GM21381 (cell line): ENCODE data around the gene CASZ1.

Source experiments
- ATAC-seq: cut with Tn5 transposase; IDR thresholded peaks from one replicate; pipeline ENCODE4 v1.9.1; 2021; ENCODE audit warnings: mild to moderate bottlenecking, moderate library complexity; ENCODE audit not compliant: unreplicated experiment

CASZ1 gene

GRCh38 chr1:10644307-10645128 is 151.9 kb downstream of the CASZ1 start:
- ATAC-seq = no peak

GRCh38 chr1:10643607-10644306 is 152.7 kb downstream of the CASZ1 start:
- no peak for ATAC-seq

GRCh38 chr1:10642403-10643080 is 153.9 kb downstream of the CASZ1 start:
- ATAC-seq = no peak

- ATAC-seq = no peak
Observed at GRCh38 chr1:10641976-10642375, 154.5 kb downstream of the CASZ1 start.

GRCh38 chr1:10640843-10641553 is 155.4 kb downstream of the CASZ1 start:
- no peak for ATAC-seq

- ATAC-seq = no peak
Observed at GRCh38 chr1:10639775-10640578, 156.5 kb downstream of the CASZ1 start.

- no peak for ATAC-seq
Observed at GRCh38 chr1:10639011-10639774, 157.3 kb downstream of the CASZ1 start.

GRCh38 chr1:10638559-10639005 is 157.9 kb downstream of the CASZ1 start:
- no peak for ATAC-seq

- no peak for ATAC-seq
Observed at GRCh38 chr1:10637834-10638558, 158.4 kb downstream of the CASZ1 start.

- no peak for ATAC-seq
Observed at GRCh38 chr1:10637400-10637799, 159.0 kb downstream of the CASZ1 start.

- no peak for ATAC-seq
Observed at GRCh38 chr1:10635992-10636391, 160.5 kb downstream of the CASZ1 start.

- no peak for ATAC-seq
Observed at GRCh38 chr1:10635085-10635896, 161.2 kb downstream of the CASZ1 start.

- ATAC-seq = no peak
Observed at GRCh38 chr1:10634428-10635084, 161.9 kb downstream of the CASZ1 start.

GRCh38 chr1:10634075-10634427 is 162.4 kb downstream of the CASZ1 start:
- no peak for ATAC-seq

- no peak for ATAC-seq
Observed at GRCh38 chr1:10633416-10633815, 163.0 kb downstream of the CASZ1 start.

GRCh38 chr1:10632691-10633090 is 163.8 kb downstream of the CASZ1 start:
- no peak for ATAC-seq

- no peak for ATAC-seq
Observed at GRCh38 chr1:10631811-10632593, 164.4 kb downstream of the CASZ1 start.
